Liver (tissue), 9 donors: ENCODE results near the gene MDGA2. TPM values are rescaled to one million over a fixed set of nuclear protein-coding genes. Genes with fewer than 3 reads are reported as not detected.

ENCODE experiments used
- DNase-seq: peaks from one replicate; pipeline ENCODE4 v3.0.0-alpha.2; 2017; ENCODE audit warnings: low spot score
- H3K27ac ChIP-seq, 2 donors: one replicate each; pipeline ENCODE4 v1.7.0; 2013; ENCODE audit warnings: inconsistent platforms in 2 of 2, low read length in 2 of 2, control low read depth in 1 of 2, low read depth in 1 of 2, mild to moderate bottlenecking in 1 of 2
- H3K27me3 ChIP-seq, 4 donors: one replicate each; pipeline versions ENCODE4 v1.6.1 to v1.7.0; 2013; ENCODE audit warnings: low read length in 3 of 4, inconsistent platforms in 1 of 4, mild to moderate bottlenecking in 1 of 4, moderate library complexity in 1 of 4; ENCODE audit not compliant: control insufficient read depth in 4 of 4, insufficient read depth in 4 of 4
- H3K36me3 ChIP-seq, 4 donors: one replicate each; pipeline versions ENCODE4 v1.6.1 to v1.7.0; 2013; ENCODE audit warnings: low read length in 3 of 4, mild to moderate bottlenecking in 3 of 4, low read depth in 1 of 4, moderate library complexity in 1 of 4; ENCODE audit not compliant: control insufficient read depth in 4 of 4, insufficient read depth in 3 of 4
- H3K4me1 ChIP-seq, 4 donors: one replicate each; pipeline versions ENCODE4 v1.6.1 to v1.7.0; 2013; ENCODE audit warnings: low read length in 3 of 4, mild to moderate bottlenecking in 3 of 4, moderate library complexity in 1 of 4; ENCODE audit not compliant: control insufficient read depth in 4 of 4, insufficient read depth in 4 of 4
- H3K4me3 ChIP-seq, 3 donors: one replicate each; pipeline versions ENCODE4 v1.6.1 to v1.7.0; 2013; ENCODE audit warnings: low read length in 3 of 3, control low read depth in 1 of 3, low read depth in 1 of 3, mild to moderate bottlenecking in 1 of 3
- H3K9ac ChIP-seq, 2 donors: one replicate each; pipeline ENCODE4 v1.7.0; 2013; ENCODE audit warnings: low read length in 2 of 2, mild to moderate bottlenecking in 2 of 2, moderate library complexity in 2 of 2, control low read depth in 1 of 2, low read depth in 1 of 2
- H3K9me3 ChIP-seq, 4 donors: one replicate each; pipeline versions ENCODE4 v1.6.1 to v1.7.0; 2013; ENCODE audit warnings: low read length in 3 of 4; ENCODE audit not compliant: control insufficient read depth in 4 of 4
- FOXA2 ChIP-seq: IDR thresholded peaks from 2 replicates; pipeline ENCODE4 v1.6.1; 2016; ENCODE audit warnings: antibody characterized with exemption
- HNF4A ChIP-seq, 2 donors: conservative IDR thresholded peaks; 2 replicates each; pipeline ENCODE4 v1.6.1; 2016; ENCODE audit warnings: antibody characterized with exemption in 2 of 2, mild to moderate bottlenecking in 2 of 2
- JUND ChIP-seq, 2 donors: IDR thresholded peaks; 2 replicates each; pipeline ENCODE4 v1.6.1; 2016; ENCODE audit warnings: antibody characterized with exemption in 2 of 2
- SP1 ChIP-seq: IDR thresholded peaks from 2 replicates; pipeline ENCODE4 v1.6.1; 2018; ENCODE audit warnings: antibody characterized with exemption, mild to moderate bottlenecking
- TAF1 ChIP-seq: conservative IDR thresholded peaks from 2 replicates; pipeline ENCODE4 v1.6.1; 2016; ENCODE audit warnings: antibody characterized with exemption, mild to moderate bottlenecking
- WGBS: extraction: QIAGEN DNeasy Blood & Tissue Kit; methylation state at CpG from one replicate; pipeline ENCODE4 v1.1.7; 2013; 5-methylcytosine and 5-hydroxymethylcytosine counted together
- polyA plus RNA-seq, 2 donors: library from polyadenylated mRNA; stranded (reverse) in 1 of 2; unstranded in 1 of 2; fragments of 200-250 nt in 1 of 2; fragments of >200 nt in 1 of 2; fragmentation: Nextera tagmentation in 1 of 2; extraction: Ambion mirVana in 1 of 2; gene quantifications; one replicate each; pipeline versions ENCODE4 v1.2.1 to v1.2.3, GENCODE V29; 2013 to 2015
- total RNA-seq, 2 donors: library from RNA; depleted of rRNA; stranded (reverse); fragments of >200 nt; gene quantifications; one replicate each; pipeline ENCODE4 v1.2.3, GENCODE V29; 2014
- TF ChIP-seq, protein P1 (sequence below): IDR thresholded peaks from 2 replicates; pipeline ENCODE4 v1.6.1; 2016; ENCODE audit warnings: antibody characterized with exemption, mild to moderate bottlenecking
- TF ChIP-seq, protein P2 (sequence below): IDR thresholded peaks from 2 replicates; pipeline ENCODE4 v1.6.1; 2016; ENCODE audit warnings: antibody characterized with exemption
- TF ChIP-seq, protein P3 (sequence below): IDR thresholded peaks from 2 replicates; pipeline ENCODE4 v1.6.1; 2016; ENCODE audit warnings: antibody characterized with exemption
- TF ChIP-seq, protein P4 (sequence below): fragments of 150-350 bp; IDR thresholded peaks from 2 replicates; pipeline ENCODE4 v1.5.1; 2017; ENCODE audit warnings: improper control_type of control experiment, low read depth, low read length; ENCODE audit not compliant: missing input control
- donor health status: healthy.
- donor health status: healthy.
- donor health status: healthy.
- donor health status: healthy.
- donor health status: healthy.

MDGA2 gene
- total and polyA plus RNA-seq, 4 donors = 0.05 to 0.33 (median 0.19) TPM

DNA sequence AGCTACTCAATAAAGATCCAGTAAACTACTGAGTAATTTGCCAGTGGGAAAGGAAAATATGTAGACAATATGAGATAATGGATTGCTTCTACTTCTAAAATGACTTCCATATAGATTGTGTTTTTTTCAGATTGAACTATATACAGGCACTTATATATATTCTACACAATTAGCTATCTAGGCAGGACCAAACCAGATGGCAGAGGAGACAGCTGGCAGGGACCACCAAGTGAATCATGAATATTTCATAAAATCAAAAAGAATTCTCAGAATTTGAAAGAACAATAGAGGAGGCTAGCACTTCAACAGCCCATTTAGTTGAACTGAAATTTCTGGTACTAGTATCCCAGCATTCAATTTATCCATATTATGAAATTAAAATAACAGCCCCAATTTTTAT lies 685.8 kb downstream of the MDGA2 start:
- Histone ChIP-seq H3K9ac (no peak overlapping the region), H3K27me3 (no peaks in the 10 kb centered on the region), H3K4me3 (no peak overlapping the region), H3K9me3 (no peaks in the 10 kb centered on the region), H3K4me1 (no peaks in the 10 kb centered on the region), H3K27ac (no peak overlapping the region), H3K36me3 (no peaks in the 10 kb centered on the region)
- TF ChIP-seq FOXA2 = no peak
- no peak for TF ChIP-seq JUND (IDR thresholded peaks at IDR 0.05)
- TF ChIP-seq, protein P1, sequence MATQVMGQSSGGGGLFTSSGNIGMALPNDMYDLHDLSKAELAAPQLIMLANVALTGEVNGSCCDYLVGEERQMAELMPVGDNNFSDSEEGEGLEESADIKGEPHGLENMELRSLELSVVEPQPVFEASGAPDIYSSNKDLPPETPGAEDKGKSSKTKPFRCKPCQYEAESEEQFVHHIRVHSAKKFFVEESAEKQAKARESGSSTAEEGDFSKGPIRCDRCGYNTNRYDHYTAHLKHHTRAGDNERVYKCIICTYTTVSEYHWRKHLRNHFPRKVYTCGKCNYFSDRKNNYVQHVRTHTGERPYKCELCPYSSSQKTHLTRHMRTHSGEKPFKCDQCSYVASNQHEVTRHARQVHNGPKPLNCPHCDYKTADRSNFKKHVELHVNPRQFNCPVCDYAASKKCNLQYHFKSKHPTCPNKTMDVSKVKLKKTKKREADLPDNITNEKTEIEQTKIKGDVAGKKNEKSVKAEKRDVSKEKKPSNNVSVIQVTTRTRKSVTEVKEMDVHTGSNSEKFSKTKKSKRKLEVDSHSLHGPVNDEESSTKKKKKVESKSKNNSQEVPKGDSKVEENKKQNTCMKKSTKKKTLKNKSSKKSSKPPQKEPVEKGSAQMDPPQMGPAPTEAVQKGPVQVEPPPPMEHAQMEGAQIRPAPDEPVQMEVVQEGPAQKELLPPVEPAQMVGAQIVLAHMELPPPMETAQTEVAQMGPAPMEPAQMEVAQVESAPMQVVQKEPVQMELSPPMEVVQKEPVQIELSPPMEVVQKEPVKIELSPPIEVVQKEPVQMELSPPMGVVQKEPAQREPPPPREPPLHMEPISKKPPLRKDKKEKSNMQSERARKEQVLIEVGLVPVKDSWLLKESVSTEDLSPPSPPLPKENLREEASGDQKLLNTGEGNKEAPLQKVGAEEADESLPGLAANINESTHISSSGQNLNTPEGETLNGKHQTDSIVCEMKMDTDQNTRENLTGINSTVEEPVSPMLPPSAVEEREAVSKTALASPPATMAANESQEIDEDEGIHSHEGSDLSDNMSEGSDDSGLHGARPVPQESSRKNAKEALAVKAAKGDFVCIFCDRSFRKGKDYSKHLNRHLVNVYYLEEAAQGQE = no peak
- TF ChIP-seq, protein P2, sequence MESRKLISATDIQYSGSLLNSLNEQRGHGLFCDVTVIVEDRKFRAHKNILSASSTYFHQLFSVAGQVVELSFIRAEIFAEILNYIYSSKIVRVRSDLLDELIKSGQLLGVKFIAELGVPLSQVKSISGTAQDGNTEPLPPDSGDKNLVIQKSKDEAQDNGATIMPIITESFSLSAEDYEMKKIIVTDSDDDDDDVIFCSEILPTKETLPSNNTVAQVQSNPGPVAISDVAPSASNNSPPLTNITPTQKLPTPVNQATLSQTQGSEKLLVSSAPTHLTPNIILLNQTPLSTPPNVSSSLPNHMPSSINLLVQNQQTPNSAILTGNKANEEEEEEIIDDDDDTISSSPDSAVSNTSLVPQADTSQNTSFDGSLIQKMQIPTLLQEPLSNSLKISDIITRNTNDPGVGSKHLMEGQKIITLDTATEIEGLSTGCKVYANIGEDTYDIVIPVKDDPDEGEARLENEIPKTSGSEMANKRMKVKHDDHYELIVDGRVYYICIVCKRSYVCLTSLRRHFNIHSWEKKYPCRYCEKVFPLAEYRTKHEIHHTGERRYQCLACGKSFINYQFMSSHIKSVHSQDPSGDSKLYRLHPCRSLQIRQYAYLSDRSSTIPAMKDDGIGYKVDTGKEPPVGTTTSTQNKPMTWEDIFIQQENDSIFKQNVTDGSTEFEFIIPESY = no peak
- no peak for TF ChIP-seq SP1
- TF ChIP-seq HNF4A (conservative IDR thresholded peaks at IDR 0.05) = no peak
- no peak for DNase-seq

DNA sequence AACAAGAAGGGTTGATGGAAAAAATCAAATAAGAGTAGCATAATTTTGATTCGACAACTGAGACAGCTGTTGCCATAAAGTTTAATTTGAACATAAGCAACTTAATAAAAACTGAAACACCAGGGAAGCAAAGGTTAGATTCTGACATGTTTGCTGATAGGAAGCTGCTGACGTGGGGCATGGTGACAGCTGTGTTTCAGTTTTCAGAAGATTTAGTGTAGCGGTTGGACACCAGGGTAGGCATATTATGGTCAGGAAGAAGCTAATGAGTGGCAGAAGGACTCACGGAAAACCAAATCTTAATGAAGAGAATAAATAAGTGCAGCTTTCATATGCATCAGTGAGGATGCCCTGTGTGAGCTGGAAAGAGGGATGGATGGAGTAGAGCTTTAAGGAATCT lies 687.1 kb downstream of the MDGA2 start:
- Histone ChIP-seq H3K4me3 (no peak overlapping the region), H3K4me1 (no peaks in the 10 kb centered on the region), H3K27ac (no peak overlapping the region), H3K9ac (no peak overlapping the region), H3K36me3 (no peaks in the 10 kb centered on the region), H3K27me3 (no peaks in the 10 kb centered on the region), H3K9me3 (no peaks in the 10 kb centered on the region)
- DNase-seq = no peak
- 86% methylated on average over 4 of the region's 4 CpGs for WGBS
- TF ChIP-seq, protein P3, sequence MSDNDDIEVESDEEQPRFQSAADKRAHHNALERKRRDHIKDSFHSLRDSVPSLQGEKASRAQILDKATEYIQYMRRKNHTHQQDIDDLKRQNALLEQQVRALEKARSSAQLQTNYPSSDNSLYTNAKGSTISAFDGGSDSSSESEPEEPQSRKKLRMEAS = no peak
- TF ChIP-seq, protein P4, sequence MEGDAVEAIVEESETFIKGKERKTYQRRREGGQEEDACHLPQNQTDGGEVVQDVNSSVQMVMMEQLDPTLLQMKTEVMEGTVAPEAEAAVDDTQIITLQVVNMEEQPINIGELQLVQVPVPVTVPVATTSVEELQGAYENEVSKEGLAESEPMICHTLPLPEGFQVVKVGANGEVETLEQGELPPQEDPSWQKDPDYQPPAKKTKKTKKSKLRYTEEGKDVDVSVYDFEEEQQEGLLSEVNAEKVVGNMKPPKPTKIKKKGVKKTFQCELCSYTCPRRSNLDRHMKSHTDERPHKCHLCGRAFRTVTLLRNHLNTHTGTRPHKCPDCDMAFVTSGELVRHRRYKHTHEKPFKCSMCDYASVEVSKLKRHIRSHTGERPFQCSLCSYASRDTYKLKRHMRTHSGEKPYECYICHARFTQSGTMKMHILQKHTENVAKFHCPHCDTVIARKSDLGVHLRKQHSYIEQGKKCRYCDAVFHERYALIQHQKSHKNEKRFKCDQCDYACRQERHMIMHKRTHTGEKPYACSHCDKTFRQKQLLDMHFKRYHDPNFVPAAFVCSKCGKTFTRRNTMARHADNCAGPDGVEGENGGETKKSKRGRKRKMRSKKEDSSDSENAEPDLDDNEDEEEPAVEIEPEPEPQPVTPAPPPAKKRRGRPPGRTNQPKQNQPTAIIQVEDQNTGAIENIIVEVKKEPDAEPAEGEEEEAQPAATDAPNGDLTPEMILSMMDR = no peak
- TF ChIP-seq TAF1 = no peak
